H9 (cell line): Measurements from ENCODE around the gene NT5DC2. TPM values are rescaled to one million over a fixed set of nuclear protein-coding genes. Genes with fewer than 3 reads are reported as not detected.
A peak's percentile ranks its signal among the peaks of the same experiment; 100 is the strongest.

ENCODE experiments used
- DNase-seq: peaks from one replicate; pipeline ENCODE4 v3.0.0-alpha.2; 2017
- H2AFZ ChIP-seq: one replicate; pipeline ENCODE4 v1.6.1; 2013; ENCODE audit warnings: mild to moderate bottlenecking, low read length, control low read depth, moderate library complexity
- H2AK5ac ChIP-seq: 2 replicates; pipeline ENCODE4 v1.6.1; 2013; ENCODE audit warnings: low read length, control low read depth, mixed read lengths; ENCODE audit not compliant: insufficient read length
- H2BK120ac ChIP-seq: one replicate; pipeline ENCODE4 v1.6.1; 2013; ENCODE audit warnings: low read depth, mild to moderate bottlenecking, low read length, control low read depth, inconsistent platforms; ENCODE audit not compliant: poor library complexity, severe bottlenecking
- H2BK12ac ChIP-seq: 2 replicates; pipeline ENCODE4 v1.6.1; 2013; ENCODE audit warnings: low read length, control low read depth, mixed read lengths, low read depth; ENCODE audit not compliant: insufficient read length
- H2BK15ac ChIP-seq: 2 replicates; pipeline ENCODE4 v1.6.1; 2013; ENCODE audit warnings: low read depth, low read length, control low read depth
- H2BK20ac ChIP-seq: one replicate; pipeline ENCODE4 v1.6.1; 2013; ENCODE audit warnings: low read depth, mild to moderate bottlenecking, low read length, control low read depth, inconsistent platforms; ENCODE audit not compliant: poor library complexity, severe bottlenecking
- H2BK5ac ChIP-seq: 2 replicates; pipeline ENCODE4 v1.6.1; 2013; ENCODE audit warnings: low read length, control low read depth, mixed read lengths; ENCODE audit not compliant: insufficient read length
- H3K14ac ChIP-seq: 2 replicates; pipeline ENCODE4 v1.6.1; 2013; ENCODE audit warnings: low read length, control low read depth; ENCODE audit not compliant: insufficient read depth
- H3K18ac ChIP-seq: 2 replicates; pipeline ENCODE4 v1.6.1; 2013; ENCODE audit warnings: low read depth, mild to moderate bottlenecking, mixed read lengths, low read length, control low read depth; ENCODE audit not compliant: insufficient read length
- H3K23ac ChIP-seq: 2 replicates; pipeline ENCODE4 v1.6.1; 2013; ENCODE audit warnings: low read length, control low read depth, mixed read lengths, low read depth; ENCODE audit not compliant: insufficient read length
- H3K23me2 ChIP-seq: 2 replicates; pipeline ENCODE4 v1.6.1; 2013; ENCODE audit warnings: low read depth, mild to moderate bottlenecking, mixed read lengths, low read length, control low read depth; ENCODE audit not compliant: insufficient read length, poor library complexity, severe bottlenecking
- H3K27ac ChIP-seq: 2 replicates; pipeline ENCODE4 v1.5.1; 2013; ENCODE audit warnings: low read length, control low read depth, mixed read lengths, low read depth; ENCODE audit not compliant: insufficient read length
- H3K27me3 ChIP-seq: 2 replicates; pipeline ENCODE4 v1.6.1; 2013; ENCODE audit warnings: low read length, control low read depth, inconsistent platforms; ENCODE audit not compliant: insufficient read depth
- H3K4ac ChIP-seq: 2 replicates; pipeline ENCODE4 v1.6.1; 2013; ENCODE audit warnings: low read depth, mild to moderate bottlenecking, control low read depth, inconsistent platforms, low read length, moderate library complexity
- H3K4me1 ChIP-seq: 2 replicates; pipeline ENCODE4 v1.6.1; 2013; ENCODE audit warnings: low read length, control low read depth, inconsistent platforms; ENCODE audit not compliant: insufficient read depth
- H3K4me2 ChIP-seq: 2 replicates; pipeline ENCODE4 v1.6.1; 2013; ENCODE audit warnings: low read length, control low read depth, mixed read lengths; ENCODE audit not compliant: insufficient read length, insufficient read depth
- H3K56ac ChIP-seq: 2 replicates; pipeline ENCODE4 v1.6.1; 2013; ENCODE audit warnings: low read depth, mild to moderate bottlenecking, mixed read lengths, low read length, control low read depth; ENCODE audit not compliant: insufficient read length
- H3K79me1 ChIP-seq: 2 replicates; pipeline ENCODE4 v1.6.1; 2013; ENCODE audit warnings: low read depth, mild to moderate bottlenecking, moderate library complexity, low read length, control low read depth, inconsistent platforms; ENCODE audit not compliant: insufficient read depth, poor library complexity, severe bottlenecking
- H3K79me2 ChIP-seq: 2 replicates; pipeline ENCODE4 v1.6.1; 2013; ENCODE audit warnings: low read length, control low read depth, inconsistent platforms; ENCODE audit not compliant: insufficient read depth
- H3K9ac ChIP-seq: 2 replicates; pipeline ENCODE4 v1.6.1; 2013; ENCODE audit warnings: low read length, control low read depth, mixed read lengths; ENCODE audit not compliant: insufficient read length; ENCODE audit errors: extremely low read depth
- H3K9me3 ChIP-seq: one replicate; pipeline ENCODE4 v1.6.1; 2013; ENCODE audit warnings: low read depth, low read length, inconsistent platforms; ENCODE audit not compliant: control insufficient read depth
- H3T11ph ChIP-seq: one replicate; pipeline ENCODE4 v1.6.1; 2013; ENCODE audit warnings: mild to moderate bottlenecking, low read length, control low read depth, inconsistent platforms
- H4K20me1 ChIP-seq: one replicate; pipeline ENCODE4 v1.6.1; 2013; ENCODE audit not compliant: control insufficient read depth, insufficient read length, insufficient read depth
- H4K5ac ChIP-seq: 2 replicates; pipeline ENCODE4 v1.6.1; 2013; ENCODE audit warnings: low read depth, mild to moderate bottlenecking, mixed read lengths, low read length, control low read depth; ENCODE audit not compliant: insufficient read length
- H4K8ac ChIP-seq: replicated peaks from 2 replicates; pipeline ENCODE4 v1.6.1; 2013; ENCODE audit warnings: low read length, control low read depth, mixed read lengths, low read depth; ENCODE audit not compliant: insufficient read length
- H4K91ac ChIP-seq: 2 replicates; pipeline ENCODE4 v1.6.1; 2013; ENCODE audit warnings: low read depth, mild to moderate bottlenecking, moderate library complexity, mixed read lengths, low read length, control low read depth; ENCODE audit not compliant: insufficient read length
- H3K27ac Mint-ChIP-seq, 3 experiments: 2 replicates in 2 of 3; 3 replicates in 1 of 3; pipeline ENCODE4 v1.8.0; 2020 to 2021; ENCODE audit warnings: mixed read lengths in 3 of 3, mild to moderate bottlenecking in 1 of 3, moderate library complexity in 1 of 3
- H3K27me3 Mint-ChIP-seq: 2 replicates; pipeline ENCODE4 v1.8.0; 2021; ENCODE audit warnings: low read depth, mild to moderate bottlenecking, moderate library complexity, mixed read lengths
- H3K36me3 Mint-ChIP-seq, 3 experiments: 2 replicates in 2 of 3; 3 replicates in 1 of 3; pipeline ENCODE4 v1.8.0; 2020 to 2021; ENCODE audit warnings: low read depth in 3 of 3, mixed read lengths in 3 of 3; ENCODE audit not compliant: insufficient read depth in 1 of 3
- H3K4me1 Mint-ChIP-seq, 2 experiments: 2 replicates each; pipeline ENCODE4 v1.8.0; 2020; ENCODE audit warnings: mixed read lengths in 2 of 2
- H3K4me3 Mint-ChIP-seq, 2 experiments: 2 replicates in 1 of 2; 3 replicates in 1 of 2; pipeline ENCODE4 v1.8.0; 2020 to 2021; ENCODE audit warnings: mild to moderate bottlenecking in 2 of 2, mixed read lengths in 2 of 2, moderate library complexity in 1 of 2
- H3K9me3 Mint-ChIP-seq, 2 experiments: 2 replicates in 1 of 2; 3 replicates in 1 of 2; pipeline ENCODE4 v1.8.0; 2020; ENCODE audit warnings: mild to moderate bottlenecking in 2 of 2, mixed read lengths in 2 of 2, moderate library complexity in 1 of 2
- CTCF ChIP-seq: fragments of 200-600 bp; sonication (generic); conservative IDR thresholded peaks from 3 replicates; pipeline ENCODE4 v1.8.0; 2021; ENCODE audit warnings: antibody characterized with exemption, mild to moderate bottlenecking
- WGBS: extraction: QIAGEN DNeasy Blood & Tissue Kit; methylation state at CpG from one replicate; pipeline ENCODE4 v1.1.7; 2013; ENCODE audit warnings: missing lambda C conversion rate, low lambda C conversion rate, mixed read lengths; ENCODE audit not compliant: insufficient read length; ENCODE audit errors: extremely low coverage; 5-methylcytosine and 5-hydroxymethylcytosine counted together
- total RNA-seq: library from RNA; stranded (reverse); gene quantifications from 2 replicates; pipeline ENCODE4 v1.2.1, GENCODE V29; 2021

NT5DC2 gene
- total RNA-seq, 1 experiment from 2014 or later: 444 TPM

- H3K79me1 ChIP-seq: peaks cover 6% of the 10 kb centered on the region
- peaks cover 6% of the 10 kb centered on the region for H3K4me1 ChIP-seq
- Mint-ChIP-seq H3K27me3 (no peaks in the 10 kb centered on the region), H3K4me1 (peaks cover 43 to 45% of the 10 kb centered on the region in 2 experiments), H3K4me3 (peak overlapping the region; percentile 75 to 99), H3K27ac (no peak overlapping the region), H3K36me3 (peaks cover 14 to 27% (median 18%) of the 10 kb centered on the region in 3 experiments), H3K9me3 (no peaks in the 10 kb centered on the region)
- H3K18ac ChIP-seq: no peak overlapping the region
- H2AK5ac ChIP-seq: no peak overlapping the region
- H3K23ac ChIP-seq: no peak overlapping the region
- peaks cover 14% of the 10 kb centered on the region; the same call in 1 of the 2 replicates for H3K79me2 ChIP-seq
- H3K23me2 ChIP-seq: peaks cover 24% of the 10 kb centered on the region
- no peak overlapping the region for H3K4me2 ChIP-seq
- H3K27me3 ChIP-seq: no peaks in the 10 kb centered on the region
- H4K5ac ChIP-seq: no peak overlapping the region
- no peak overlapping the region for H2BK15ac ChIP-seq
- no CpG with 5 or more reads among the region's 19 CpGs for WGBS
- no peaks in the 10 kb centered on the region for H3K9me3 ChIP-seq
- no peaks in the 10 kb centered on the region for H4K20me1 ChIP-seq
- H3K9ac ChIP-seq: no peak overlapping the region
- H3T11ph ChIP-seq: no peak overlapping the region
- no peak overlapping the region for H3K56ac ChIP-seq
- H2BK20ac ChIP-seq: no peak overlapping the region
- no peak overlapping the region for H3K4ac ChIP-seq
- no peak overlapping the region for H4K91ac ChIP-seq
- no peak overlapping the region for H3K27ac ChIP-seq
- H2BK120ac ChIP-seq: no peak overlapping the region
- H2BK5ac ChIP-seq: no peak overlapping the region
- H4K8ac ChIP-seq: no peak overlapping the region
- no peak overlapping the region for H3K14ac ChIP-seq
- H2AFZ ChIP-seq: no peak overlapping the region
- no peak for TF ChIP-seq CTCF
- no peak for DNase-seq
- no peak overlapping the region for H2BK12ac ChIP-seq
These were observed 1.9 kb upstream of the NT5DC2 start for GRCh38 chr3:52535411-52536111.
